Lower lobe of right lung (tissue), 2 donors: ENCODE data around the gene FAM13B. TPM values are rescaled to one million over a fixed set of nuclear protein-coding genes. Genes with fewer than 3 reads are reported as not detected.

ENCODE experiments used
- ATAC-seq, 2 donors: fragments of 200-7000 bp; cut with Tn5 transposase; one replicate each; pipeline ENCODE4 v1.9.1; 2020 to 2022; ENCODE audit warnings: mild to moderate bottlenecking in 2 of 2, moderate library complexity in 2 of 2
- DNase-seq: peaks from one replicate; pipeline ENCODE4 v3.0.0-alpha.2; 2020
- H3K27ac ChIP-seq: fragments of 200-600 bp; one replicate; pipeline ENCODE4 v1.8.0; 2022
- H3K27me3 ChIP-seq: fragments of 200-600 bp; one replicate; pipeline ENCODE4 v1.8.0; 2022; ENCODE audit warnings: low read depth
- H3K36me3 ChIP-seq: fragments of 200-600 bp; one replicate; pipeline ENCODE4 v1.8.0; 2022; ENCODE audit warnings: mild to moderate bottlenecking
- H3K4me1 ChIP-seq: fragments of 200-600 bp; one replicate; pipeline ENCODE4 v1.8.0; 2022
- H3K4me3 ChIP-seq: fragments of 200-600 bp; one replicate; pipeline ENCODE4 v1.8.0; 2022; ENCODE audit warnings: mild to moderate bottlenecking
- H3K9me3 ChIP-seq: fragments of 200-600 bp; one replicate; pipeline ENCODE4 v1.8.0; 2022
- intact Hi-C: fragments of 100-400 bp; cut with DNase I; formaldehyde crosslinking; loops from one replicate; pipeline ENCODE4 v1.11.0; 2022
- total RNA-seq: library from RNA; stranded (reverse); fragmentation: NEBNext Ultra II Directional; extraction: Animal tissue kit (Norgen Biotek cat#: 25700); gene quantifications from one replicate; pipeline ENCODE4 v1.2.1, GENCODE V29; 2021
- TF ChIP-seq, protein P1 (sequence below): fragments of 200-600 bp; IDR thresholded peaks from one replicate; pipeline ENCODE4 v1.8.0; 2022; ENCODE audit warnings: antibody characterized with exemption, mild to moderate bottlenecking
- donor health status: DM: no; HTN: yes; CAD: no; lungs with severe emphysema.

The FAM13B gene
- total RNA-seq, 1 donor from 2014 or later, result 42.9 TPM

- Histone ChIP-seq H3K4me1 (no peaks in the 10 kb centered on the region), H3K9me3 (no peaks in the 10 kb centered on the region), H3K27me3 (no peaks in the 10 kb centered on the region), H3K27ac (no peak overlapping the region), H3K36me3 (peaks cover 73% of the 10 kb centered on the region), H3K4me3 (no peak overlapping the region)
- DNase-seq, result no peak
- ATAC-seq, result no peak
- intact Hi-C loops, result no loop called here
- TF ChIP-seq, protein P1, sequence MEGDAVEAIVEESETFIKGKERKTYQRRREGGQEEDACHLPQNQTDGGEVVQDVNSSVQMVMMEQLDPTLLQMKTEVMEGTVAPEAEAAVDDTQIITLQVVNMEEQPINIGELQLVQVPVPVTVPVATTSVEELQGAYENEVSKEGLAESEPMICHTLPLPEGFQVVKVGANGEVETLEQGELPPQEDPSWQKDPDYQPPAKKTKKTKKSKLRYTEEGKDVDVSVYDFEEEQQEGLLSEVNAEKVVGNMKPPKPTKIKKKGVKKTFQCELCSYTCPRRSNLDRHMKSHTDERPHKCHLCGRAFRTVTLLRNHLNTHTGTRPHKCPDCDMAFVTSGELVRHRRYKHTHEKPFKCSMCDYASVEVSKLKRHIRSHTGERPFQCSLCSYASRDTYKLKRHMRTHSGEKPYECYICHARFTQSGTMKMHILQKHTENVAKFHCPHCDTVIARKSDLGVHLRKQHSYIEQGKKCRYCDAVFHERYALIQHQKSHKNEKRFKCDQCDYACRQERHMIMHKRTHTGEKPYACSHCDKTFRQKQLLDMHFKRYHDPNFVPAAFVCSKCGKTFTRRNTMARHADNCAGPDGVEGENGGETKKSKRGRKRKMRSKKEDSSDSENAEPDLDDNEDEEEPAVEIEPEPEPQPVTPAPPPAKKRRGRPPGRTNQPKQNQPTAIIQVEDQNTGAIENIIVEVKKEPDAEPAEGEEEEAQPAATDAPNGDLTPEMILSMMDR, result no peak
Measured at GRCh38 chr5:137938751-137939143, 94.1 kb downstream of the FAM13B start.

- Histone ChIP-seq H3K4me3 (no peak overlapping the region), H3K4me1 (no peaks in the 10 kb centered on the region), H3K36me3 (peaks cover 67% of the 10 kb centered on the region), H3K27ac (no peak overlapping the region), H3K27me3 (no peaks in the 10 kb centered on the region), H3K9me3 (no peaks in the 10 kb centered on the region)
- intact Hi-C loops, result no loop called here
- ATAC-seq, result no peak
- no peak for DNase-seq
- TF ChIP-seq, protein P1, result no peak
Measured at GRCh38 chr5:137937994-137938750, 94.7 kb downstream of the FAM13B start.

DNA sequence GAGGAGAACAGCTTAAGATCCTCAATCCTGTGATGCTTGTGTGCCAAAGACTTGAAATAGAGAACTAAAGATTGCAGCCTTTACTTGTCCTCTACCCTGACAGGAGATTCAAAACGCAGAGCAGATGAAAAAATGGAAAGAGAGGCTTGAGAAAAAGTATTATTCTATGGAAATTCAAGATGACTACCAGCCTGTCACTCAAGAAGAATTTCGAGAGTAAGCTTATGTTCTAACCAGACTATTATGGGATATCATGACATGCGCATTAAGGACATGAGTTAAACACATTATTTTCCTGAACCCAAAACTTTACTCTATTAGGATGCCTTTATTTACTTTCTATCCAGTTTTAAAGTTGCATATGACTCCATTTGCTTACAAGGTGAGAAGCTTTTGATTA, 97.2 kb downstream of the FAM13B start:
- Histone ChIP-seq H3K27ac (no peak overlapping the region), H3K4me1 (no peaks in the 10 kb centered on the region), H3K27me3 (no peaks in the 10 kb centered on the region), H3K36me3 (peaks cover 42% of the 10 kb centered on the region), H3K4me3 (no peak overlapping the region), H3K9me3 (no peaks in the 10 kb centered on the region)
- TF ChIP-seq, protein P1, result no peak
- intact Hi-C loops, result no loop called here
- ATAC-seq (no peak), DNase-seq (no peak)

DNA sequence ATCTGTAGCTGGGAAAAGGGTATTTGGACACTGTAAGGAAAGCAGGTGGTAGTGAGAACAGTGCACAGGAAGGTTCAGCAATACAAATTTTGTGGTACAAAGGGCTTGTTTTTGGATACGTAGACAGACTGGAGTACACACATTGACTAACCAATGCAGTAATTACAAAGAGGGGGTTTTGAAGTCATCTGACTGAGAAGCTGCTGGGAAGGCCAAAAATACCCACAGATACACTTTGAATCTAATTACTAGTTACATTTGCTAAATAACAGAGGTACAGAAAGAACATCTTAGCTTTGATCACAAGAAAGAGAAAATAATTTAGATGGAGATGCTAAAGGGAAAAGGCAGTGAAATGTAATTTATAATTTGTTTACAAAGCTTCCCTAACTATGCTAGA, 97.7 kb downstream of the FAM13B start:
- no peaks in the 10 kb centered on the region for H3K4me1 ChIP-seq
- intact Hi-C loops, result no loop called here
- no peak overlapping the region for H3K4me3 ChIP-seq
- H3K27ac ChIP-seq, result no peak overlapping the region
- no peak for DNase-seq
- no peaks in the 10 kb centered on the region for H3K27me3 ChIP-seq
- TF ChIP-seq, protein P1, result no peak
- no peaks in the 10 kb centered on the region for H3K9me3 ChIP-seq
- no peak for ATAC-seq
- peaks cover 37% of the 10 kb centered on the region for H3K36me3 ChIP-seq

DNA sequence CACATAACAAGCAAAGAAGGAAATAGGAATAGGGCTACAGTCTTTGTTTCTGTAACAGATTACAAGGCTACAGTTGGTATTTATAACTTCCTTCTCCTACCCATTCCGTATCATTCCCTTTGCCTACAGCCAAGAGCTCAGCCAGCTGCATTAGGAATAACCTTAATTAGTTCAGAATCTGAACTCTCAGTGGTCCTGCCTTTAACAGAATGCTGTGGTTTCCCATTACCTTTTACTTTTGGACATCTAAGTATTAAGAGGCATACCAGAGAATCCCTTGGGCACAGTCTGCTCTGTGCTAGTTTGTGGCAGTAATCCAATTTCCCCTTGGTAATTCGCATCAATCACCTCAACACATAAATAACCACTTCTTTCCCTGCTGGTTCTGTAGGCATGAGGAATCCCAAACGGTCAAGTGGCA, 99.4 kb downstream of the FAM13B start:
- Histone ChIP-seq H3K9me3 (no peaks in the 10 kb centered on the region), H3K4me1 (no peaks in the 10 kb centered on the region), H3K27me3 (no peaks in the 10 kb centered on the region), H3K36me3 (peaks cover 24% of the 10 kb centered on the region), H3K4me3 (no peak overlapping the region), H3K27ac (no peak overlapping the region)
- no peak for DNase-seq
- TF ChIP-seq, protein P1, result no peak
- intact Hi-C loops, result no loop called here
- ATAC-seq, result no peak
